Measurements from ENCODE around the gene ATG4B.

GRCh38 chr2:241633561-241633960 is 3.9 kb upstream of the ATG4B start:
- no peak for TF ChIP-seq CTCF (IDR thresholded peaks at IDR 0.05; ENCODE audit: low read length)
- no peak for TF ChIP-seq EZH2 (IDR thresholded peaks at IDR 0.05; ENCODE audit: borderline replicate concordance, low read length)
